Measurements from ENCODE around the gene SYNE3.

Gene SYNE3

DNA sequence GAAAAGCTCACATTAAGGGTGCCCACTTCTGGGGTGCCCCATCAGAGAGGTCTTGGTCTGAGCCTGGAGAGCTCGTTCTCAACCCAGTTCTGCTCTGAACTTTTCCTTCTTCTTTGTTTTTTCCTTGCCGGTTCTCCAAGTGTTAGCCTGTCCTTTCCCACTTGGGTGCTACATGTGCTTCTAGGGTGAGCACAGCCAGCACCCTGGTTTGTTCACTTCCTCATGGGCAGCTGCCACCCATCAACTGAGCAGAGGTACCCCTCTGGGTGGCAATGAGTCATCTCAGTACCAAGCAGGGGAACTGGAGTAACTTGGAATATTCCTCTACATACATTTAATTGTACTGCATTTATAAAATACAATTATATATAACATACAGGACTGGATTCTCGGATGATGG lies 3.9 kb upstream of the SYNE3 start:
- in situ Hi-C loops (cut with MboI; ENCODE audit: low pct_unique_long_range_greater_than_20kb, low sequenced_read_pairs, unreplicated experiment), result loop anchor here (25.0 kb wide), 1 partner anchor 1558 kb away; no protein-coding TSS in a partner anchor
- TF ChIP-seq, protein P1, sequence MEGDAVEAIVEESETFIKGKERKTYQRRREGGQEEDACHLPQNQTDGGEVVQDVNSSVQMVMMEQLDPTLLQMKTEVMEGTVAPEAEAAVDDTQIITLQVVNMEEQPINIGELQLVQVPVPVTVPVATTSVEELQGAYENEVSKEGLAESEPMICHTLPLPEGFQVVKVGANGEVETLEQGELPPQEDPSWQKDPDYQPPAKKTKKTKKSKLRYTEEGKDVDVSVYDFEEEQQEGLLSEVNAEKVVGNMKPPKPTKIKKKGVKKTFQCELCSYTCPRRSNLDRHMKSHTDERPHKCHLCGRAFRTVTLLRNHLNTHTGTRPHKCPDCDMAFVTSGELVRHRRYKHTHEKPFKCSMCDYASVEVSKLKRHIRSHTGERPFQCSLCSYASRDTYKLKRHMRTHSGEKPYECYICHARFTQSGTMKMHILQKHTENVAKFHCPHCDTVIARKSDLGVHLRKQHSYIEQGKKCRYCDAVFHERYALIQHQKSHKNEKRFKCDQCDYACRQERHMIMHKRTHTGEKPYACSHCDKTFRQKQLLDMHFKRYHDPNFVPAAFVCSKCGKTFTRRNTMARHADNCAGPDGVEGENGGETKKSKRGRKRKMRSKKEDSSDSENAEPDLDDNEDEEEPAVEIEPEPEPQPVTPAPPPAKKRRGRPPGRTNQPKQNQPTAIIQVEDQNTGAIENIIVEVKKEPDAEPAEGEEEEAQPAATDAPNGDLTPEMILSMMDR (IDR thresholded peaks at IDR 0.05; ENCODE audit: extremely low read depth, insufficient read depth, missing control alignments), result no peak
- DNase-seq (ENCODE audit: low spot score), result no peak

DNA sequence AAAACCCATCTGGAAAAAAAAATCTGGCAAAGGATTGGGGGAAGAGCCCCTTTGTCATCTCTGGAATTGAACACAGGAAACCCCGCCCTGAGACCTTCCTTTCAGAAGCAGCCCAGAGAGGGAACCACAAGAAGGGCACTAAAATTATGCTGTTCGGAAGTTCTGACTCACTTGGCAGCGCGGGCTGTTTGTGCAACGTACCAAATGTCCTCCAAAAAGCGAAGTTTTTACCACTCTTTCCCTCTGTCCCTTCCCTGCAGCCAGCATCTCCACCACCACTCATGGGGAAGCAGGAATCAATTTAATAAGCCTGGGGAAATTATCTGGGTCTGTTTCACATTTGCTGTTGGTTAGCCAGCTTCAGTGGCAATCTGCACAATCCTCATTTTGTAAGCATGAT lies 3.2 kb upstream of the SYNE3 start:
- DNase-seq (ENCODE audit: low spot score), result no peak
- TF ChIP-seq, protein P1 (IDR thresholded peaks at IDR 0.05; ENCODE audit: extremely low read depth, insufficient read depth, missing control alignments), result no peak
- in situ Hi-C loops (cut with MboI; ENCODE audit: low pct_unique_long_range_greater_than_20kb, low sequenced_read_pairs, unreplicated experiment), result loop anchor here (25.0 kb wide), 1 partner anchor 1557 kb away; no protein-coding TSS in a partner anchor

DNA sequence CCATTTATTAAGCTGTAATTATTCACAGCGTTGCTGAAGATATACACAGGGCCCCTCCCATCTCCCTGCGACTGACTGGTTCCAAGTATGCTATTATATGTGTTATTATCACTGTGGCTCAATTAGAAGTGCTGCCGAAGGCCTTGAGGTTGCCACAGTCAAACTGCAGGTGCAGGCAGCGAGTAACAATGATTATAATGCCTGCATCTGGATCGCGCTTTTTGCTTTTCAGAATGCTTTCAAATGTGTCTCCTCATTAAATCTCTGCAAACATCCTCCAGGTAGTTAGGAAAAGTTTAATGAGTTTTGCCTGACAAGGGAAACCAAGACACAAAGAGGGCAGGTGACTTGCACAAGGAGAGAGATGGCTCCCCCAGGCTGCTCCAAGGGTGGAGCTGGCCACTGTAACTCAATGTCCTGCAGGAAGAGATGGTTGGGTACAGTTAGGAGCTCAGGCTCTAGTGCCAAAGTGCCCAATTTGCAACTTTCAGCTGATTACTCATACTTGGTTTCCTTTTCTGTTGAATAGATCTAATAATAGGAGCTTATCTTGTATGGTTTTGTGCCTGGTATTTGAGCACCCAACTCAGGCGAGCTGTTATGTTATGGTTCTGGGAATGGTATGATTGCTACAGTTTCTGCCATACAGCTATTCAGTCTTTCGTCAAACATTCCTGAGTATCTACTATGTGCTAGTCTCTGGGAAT lies 1.7 kb upstream of the SYNE3 start:
- TF ChIP-seq, protein P1 (IDR thresholded peaks at IDR 0.05; ENCODE audit: extremely low read depth, insufficient read depth, missing control alignments), result no peak
- DNase-seq (ENCODE audit: low spot score), result no peak
- in situ Hi-C loops (cut with MboI; ENCODE audit: low pct_unique_long_range_greater_than_20kb, low sequenced_read_pairs, unreplicated experiment), result loop anchor here (25.0 kb wide), 1 partner anchor 1556 kb away; no protein-coding TSS in a partner anchor

DNA sequence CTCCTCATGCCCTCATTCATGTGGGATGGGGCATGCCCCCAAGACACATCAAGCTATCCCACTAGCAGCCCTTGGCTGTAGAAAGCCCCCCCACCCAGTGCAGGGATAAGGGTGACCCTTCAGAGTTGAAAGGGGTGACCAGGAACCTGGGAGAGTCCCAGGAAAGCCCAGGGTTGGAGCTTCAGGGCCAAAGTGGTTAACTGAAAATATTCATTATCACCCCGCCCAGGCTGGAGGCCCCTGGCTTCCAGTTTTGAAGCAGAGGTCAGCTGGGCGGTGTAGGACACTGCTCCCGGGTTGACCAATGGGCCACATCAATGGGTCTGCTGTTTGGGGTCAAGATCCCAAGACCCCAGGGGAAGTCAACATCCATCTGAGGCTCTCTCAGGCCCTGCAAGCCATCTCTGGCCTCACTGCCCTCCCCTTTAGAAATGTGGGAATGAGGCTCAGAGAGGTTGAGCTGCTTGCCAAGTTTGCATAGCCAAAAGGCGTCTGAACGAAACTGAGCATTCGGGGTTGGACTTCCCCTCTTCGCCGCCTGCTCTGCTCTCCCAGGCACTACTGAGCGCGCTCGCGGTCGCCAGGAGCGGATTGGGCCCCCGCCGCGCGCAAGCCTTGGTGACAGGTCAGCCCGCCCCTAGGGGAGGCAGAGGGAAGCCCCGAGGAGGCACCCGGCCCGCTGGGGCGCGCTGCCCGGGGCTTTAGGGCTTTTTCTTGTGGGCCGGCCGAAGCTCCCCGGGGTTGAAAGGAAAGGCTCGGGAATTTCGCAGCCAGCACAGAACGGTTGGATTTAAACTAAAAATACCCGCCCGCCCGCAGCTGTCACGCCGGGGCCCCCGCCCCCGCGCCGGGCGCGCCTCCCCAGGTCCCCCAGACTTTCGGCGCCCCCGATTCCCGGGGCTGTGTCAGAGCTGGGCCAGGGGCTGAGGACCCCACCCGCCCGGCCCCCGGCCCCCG lies 576 bp downstream of the SYNE3 start:
- DNase-seq (ENCODE audit: low spot score), result peak; percentile 96
- TF ChIP-seq, protein P1 (IDR thresholded peaks at IDR 0.05; ENCODE audit: extremely low read depth, insufficient read depth, missing control alignments), result peak; percentile 40
- in situ Hi-C loops (cut with MboI; ENCODE audit: low pct_unique_long_range_greater_than_20kb, low sequenced_read_pairs, unreplicated experiment), result loop anchor here (25.0 kb wide), 1 partner anchor 1554 kb away; no protein-coding TSS in a partner anchor

DNA sequence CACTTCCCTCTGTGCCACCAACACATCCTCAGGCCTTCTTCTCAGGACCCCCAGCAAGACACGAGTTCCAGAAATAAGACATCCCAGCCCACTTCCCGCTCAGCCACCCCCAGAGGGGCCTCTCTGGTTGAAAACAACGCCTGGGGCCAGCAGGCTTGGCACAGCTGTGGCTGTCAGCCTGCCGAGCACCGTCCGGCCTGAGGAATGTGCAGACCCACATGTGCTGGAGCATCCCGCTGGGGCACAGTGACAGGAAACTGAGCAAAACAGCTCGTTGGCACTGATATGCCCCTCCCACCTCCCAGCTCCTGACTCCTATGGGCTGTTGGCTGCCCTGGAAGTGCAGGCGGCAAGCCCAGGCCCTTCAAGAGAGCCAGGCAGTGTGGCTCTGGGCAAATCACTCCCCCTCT lies 1.4 kb downstream of the SYNE3 start:
- in situ Hi-C loops (cut with MboI; ENCODE audit: low pct_unique_long_range_greater_than_20kb, low sequenced_read_pairs, unreplicated experiment), result loop anchor here (25.0 kb wide), 1 partner anchor 1553 kb away; no protein-coding TSS in a partner anchor
- TF ChIP-seq, protein P1 (IDR thresholded peaks at IDR 0.05; ENCODE audit: extremely low read depth, insufficient read depth, missing control alignments), result no peak
- no peak for DNase-seq (ENCODE audit: low spot score)
